Dermis microvascular lymphatic vessel endothelial cell (primary cell): Measurements from ENCODE around the gene CCDC71. TPM values are rescaled to one million over a fixed set of nuclear protein-coding genes. Genes with fewer than 3 reads are reported as not detected.
A peak's percentile ranks its signal among the peaks of the same experiment; 100 is the strongest.

Source experiments
- DNase-seq, 2 donors: peaks; one replicate each; pipeline versions ENCODE4 v3.0.0 to v3.0.0-alpha.2; 2010; ENCODE audit warnings: low read depth in 2 of 2
- total RNA-seq: library from RNA; depleted of rRNA; stranded (reverse); fragments of >200 nt; gene quantifications from 2 replicates; pipeline ENCODE4 v1.2.1, GENCODE V29; 2014

Gene CCDC71
- total RNA-seq, 1 donor from 2014 or later = 11.8 TPM

DNA sequence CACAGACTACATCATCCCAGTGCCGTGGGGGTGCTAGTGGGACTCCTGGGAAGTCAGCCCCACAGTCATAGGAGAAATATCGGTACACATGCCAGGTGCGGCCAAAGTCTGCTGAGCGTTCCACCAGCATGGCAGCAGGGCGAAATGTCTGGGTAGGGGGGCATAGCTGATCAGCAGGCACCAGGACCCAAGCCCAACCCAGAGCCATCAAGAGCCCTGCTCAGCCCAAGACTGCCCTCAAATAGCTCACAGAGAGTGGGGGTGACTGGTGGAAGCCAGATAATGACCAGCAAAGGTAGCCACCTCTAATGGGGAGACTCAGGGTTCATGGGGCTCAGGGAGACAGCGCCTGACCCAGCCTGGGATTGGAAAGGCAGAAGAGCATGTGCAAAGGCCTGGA, 34.6 kb downstream of the CCDC71 start:
- DNase-seq = no peak

DNA sequence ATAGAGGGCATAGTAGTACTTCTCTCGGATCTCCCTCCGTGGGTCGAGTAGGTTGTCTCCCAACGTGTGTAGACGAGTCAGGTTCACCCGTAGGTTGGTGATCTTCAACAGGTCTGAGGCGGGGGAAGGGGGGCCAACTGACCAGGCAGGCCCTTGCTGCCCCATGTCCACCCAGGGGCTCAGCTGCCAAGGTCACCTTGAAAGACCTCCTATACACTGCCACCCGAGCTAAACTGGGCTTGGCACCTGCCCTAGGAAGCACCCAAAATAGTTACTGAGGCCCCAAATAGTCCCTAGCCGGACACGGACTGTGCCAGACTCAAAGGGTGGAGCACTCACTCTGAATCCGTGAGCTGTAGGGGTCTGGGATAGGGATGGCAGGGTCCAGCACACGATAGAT, 35.1 kb downstream of the CCDC71 start:
- no peak for DNase-seq

DNA sequence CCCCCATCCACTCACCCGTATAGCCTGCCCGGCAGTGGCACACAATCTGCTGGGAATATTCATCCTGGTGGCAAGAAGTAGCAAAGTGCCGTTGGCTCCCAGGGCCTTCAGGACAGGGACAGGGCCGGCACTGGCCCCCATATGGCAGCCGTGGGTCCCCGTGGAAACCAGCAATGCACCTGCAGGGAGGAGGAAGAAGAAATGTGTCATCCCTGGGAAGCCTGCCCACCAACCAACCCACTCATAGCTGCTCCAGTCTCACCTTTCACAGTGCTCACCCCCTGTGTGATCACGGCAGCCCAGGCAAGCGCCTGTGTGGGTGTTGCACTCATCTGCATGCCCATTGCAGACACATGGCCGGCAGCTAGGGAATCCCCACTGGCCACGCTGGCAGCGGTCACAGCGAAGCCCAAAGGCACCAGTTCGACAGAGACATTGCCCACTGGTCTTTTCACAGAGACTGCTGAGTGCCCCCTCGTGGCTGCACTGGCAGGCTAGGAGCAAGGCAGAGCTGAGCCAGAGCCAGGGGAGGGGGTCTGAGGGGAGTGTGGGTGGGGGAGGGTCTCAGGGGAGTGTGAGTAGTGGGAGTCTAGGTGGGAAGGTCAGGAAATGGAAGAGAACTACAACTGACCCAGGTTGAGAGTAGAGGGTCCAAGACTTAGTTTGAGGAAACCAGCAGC, 41.0 kb downstream of the CCDC71 start:
- no peak for DNase-seq

DNA sequence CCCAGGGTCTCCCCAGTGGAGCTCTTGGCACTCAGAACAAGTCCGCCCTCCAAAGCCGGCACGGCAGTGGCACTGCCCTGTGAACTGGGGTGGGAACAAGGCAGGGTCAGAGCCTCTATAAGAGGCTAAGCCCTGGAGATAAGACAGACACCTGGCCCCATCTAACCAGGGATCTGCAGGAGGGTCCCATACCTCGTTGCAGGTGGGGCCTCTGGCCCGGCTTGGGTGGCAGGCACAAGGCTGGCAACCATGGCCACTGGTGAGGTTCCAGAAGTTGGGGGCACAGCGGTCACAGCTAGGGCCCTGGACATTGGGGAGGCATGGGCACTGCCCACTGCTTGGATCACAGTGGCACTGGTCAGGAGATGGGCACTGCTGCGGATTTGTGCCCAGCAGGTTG, 41.9 kb downstream of the CCDC71 start:
- DNase-seq = no peak

DNA sequence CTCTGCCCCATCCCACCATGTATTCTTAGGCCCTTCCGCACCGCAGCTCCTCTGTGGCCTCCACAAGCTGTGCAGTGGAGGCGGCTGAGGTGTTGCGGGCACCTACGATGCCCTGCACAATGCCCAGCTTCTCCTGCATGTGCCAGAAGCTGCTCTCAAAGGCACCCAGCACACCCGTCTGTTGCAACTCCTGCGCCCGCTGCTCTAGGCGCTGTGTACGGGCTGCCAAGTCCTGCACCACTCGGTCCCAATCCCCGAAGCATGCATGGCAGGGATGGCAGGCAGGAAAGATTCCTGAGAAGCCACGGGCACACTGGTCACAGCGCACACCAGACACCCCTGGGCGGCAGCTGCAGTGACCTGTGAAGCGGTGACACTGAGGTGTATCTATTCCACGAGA, 42.4 kb downstream of the CCDC71 start:
- DNase-seq = no peak

DNA sequence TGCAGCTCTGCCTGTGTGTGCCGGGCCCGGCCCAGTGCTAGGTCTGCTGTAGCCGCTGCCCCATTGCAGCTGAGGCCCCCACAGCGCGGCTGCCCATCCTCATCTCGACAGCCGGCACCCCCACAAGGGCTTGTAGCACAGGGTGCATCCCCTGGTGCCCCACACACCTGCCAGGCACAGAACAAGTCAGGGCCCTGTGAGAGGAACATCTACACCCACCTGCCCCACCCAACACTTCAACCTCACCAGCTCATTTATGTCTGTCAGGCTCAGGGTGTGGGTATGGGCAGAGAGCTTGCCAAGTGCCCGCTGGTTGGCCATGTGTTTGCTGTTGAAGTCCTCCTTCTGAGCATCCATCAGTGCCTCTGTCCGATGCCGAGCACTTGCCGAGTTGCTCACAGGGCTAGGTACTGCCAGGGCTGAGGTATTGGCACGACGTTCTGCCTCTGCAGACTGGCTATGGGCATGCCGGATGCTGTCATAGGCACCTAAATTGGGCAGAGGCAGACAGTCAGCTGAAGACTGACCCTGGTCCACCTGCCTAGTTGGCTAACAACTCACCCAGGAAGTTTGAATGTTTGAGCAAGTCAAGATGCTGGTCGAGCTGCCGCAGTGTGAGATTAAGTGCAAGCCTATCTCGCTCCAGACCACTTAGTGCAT, 43.1 kb downstream of the CCDC71 start:
- no peak for DNase-seq

DNA sequence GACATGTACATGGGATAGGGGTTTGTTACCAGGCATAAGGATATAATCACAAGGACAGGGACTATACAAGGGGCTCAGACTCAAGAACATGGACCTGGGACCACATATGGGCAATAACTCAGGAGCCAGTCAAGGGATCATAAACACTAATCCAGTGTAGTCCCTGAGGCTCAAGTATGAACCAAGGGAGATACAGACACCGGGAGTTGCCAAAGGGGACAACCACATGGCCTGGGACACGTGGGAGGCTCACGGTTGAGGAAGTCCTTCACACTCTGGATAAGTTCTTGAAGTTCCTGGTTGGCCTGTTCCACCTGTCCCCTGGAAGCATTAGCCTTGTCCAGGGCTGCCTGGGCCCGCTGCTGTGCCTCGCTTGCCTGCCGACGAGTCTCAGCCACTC, 43.7 kb downstream of the CCDC71 start:
- no peak for DNase-seq

DNA sequence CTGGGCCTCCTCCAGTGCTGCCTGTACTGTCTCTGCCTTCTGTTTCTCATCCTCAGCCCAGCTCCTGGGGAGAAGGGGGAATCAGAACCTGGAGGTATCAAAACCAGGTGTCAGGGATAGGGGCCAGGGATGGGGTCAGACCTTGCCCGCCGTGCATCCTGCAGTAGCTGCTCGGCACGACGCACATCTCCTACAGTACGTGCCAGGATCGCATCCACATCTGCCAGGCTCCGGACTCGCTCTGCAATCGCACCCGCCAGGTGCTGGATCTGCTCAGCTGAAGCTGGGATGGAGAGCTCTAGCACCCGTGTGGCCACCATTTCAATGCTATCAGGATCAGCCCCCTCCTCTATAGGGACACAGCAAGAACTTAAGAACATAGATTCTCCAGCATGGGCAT, 44.1 kb downstream of the CCDC71 start:
- DNase-seq = no peak

DNA sequence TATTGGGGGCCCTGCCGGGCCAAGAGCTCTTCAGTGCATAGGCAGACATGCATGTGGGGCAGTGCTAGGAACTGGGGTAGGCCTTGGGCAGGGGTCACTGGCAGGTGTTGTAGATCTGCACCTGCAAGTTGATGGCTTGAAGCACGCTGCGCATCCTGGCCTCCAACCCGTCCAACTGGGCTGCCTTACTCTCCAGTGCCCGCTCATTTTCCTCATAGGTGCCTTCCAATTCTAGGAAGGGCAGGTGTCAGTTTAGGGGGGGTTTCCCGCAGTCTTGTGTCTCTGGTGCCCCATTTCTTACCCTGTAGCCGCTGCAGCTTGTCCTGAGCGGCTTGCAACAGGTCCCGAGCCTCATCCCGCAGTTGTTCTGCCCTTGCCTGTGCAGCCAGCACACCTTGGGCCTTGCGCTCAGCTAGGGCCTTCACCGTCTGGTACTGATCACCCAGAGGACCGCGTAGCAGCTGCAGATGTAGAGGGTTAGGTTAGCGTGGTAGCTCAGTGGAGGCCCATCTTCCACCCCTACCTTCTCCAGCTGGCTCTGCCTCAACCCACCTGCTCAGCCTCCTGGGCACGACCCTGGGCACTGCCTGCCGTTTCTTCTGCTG, 44.9 kb downstream of the CCDC71 start:
- DNase-seq = no peak

DNA sequence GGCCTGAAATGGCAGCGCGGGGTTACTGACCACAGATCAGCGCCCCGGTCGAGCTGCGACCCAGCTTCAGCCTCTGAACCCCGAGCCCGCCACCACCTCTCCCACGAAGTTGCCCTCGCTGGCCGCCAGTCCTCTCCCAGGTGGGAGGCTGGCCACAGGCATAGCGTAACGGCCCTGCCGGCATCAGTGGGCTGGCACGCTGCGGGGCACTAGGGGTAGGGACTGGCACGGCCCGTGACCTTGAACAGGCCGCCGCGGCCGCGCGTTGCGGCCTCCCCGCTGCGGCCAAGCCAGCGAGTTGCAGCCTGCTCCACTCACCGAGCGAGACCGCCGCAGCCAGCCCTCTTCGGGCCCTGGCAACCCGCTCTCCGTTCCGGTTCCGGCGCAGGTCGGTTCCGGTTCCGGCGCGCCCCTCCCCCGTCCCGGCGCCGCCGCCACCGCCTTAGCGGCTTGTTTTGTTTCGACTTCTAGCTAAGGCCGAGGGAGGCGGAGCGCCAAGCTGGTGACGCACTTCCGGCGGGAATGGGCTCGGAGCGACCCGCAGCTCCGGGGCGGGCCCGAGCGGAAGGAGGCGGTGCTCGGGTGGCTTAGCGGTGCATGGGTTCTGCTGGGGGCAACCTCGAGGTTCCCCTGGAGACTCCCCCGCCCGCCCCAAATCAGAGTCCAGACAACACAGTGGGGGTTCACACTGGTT, 45.5 kb downstream of the CCDC71 start, which contains the start of gene USP19:
TSS of gene USP19 (minus strand) at position 386 of the 694 bp plus-strand sequence. CDS start 1,678 bp downstream, outside the sequence.
- peak; percentile 84 to 92 for DNase-seq

DNA sequence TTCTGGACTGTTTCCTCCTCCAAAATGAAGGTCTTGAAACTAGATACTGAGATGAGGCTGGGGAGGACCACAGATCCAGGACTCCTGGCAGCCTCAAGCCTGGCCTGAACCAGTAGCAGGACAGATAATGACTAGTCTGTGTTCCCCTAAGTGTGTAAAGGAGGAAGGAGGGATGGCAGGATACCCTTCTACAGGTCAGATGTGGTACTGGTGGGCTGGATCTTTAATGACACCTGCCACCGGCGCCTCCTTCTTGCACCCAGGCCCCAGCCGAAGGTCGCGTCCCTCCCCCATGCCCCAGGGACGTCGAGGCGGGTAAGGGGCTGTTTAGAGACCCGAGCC, 46.1 kb downstream of the CCDC71 start:
- DNase-seq = no peak

DNA sequence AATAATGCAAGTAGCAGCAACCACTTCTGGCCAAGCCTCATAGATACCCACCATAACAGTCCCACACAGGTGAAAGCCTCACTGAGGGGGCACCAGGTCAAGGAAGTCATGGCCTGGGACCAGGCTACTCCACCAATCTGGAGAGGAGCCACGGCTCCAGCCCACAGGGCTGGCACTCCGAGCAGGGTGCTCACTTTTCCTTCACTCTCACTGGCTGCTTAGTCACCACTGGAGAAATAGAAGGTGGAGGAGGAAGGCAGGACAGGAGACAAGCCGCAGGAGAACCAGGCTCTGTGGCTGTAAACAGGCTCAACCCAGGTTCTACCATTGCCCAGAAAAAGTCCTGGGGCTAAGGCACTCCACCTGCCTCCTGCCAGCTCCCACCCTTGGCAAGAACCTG, 46.7 kb downstream of the CCDC71 start:
- DNase-seq = no peak

DNA sequence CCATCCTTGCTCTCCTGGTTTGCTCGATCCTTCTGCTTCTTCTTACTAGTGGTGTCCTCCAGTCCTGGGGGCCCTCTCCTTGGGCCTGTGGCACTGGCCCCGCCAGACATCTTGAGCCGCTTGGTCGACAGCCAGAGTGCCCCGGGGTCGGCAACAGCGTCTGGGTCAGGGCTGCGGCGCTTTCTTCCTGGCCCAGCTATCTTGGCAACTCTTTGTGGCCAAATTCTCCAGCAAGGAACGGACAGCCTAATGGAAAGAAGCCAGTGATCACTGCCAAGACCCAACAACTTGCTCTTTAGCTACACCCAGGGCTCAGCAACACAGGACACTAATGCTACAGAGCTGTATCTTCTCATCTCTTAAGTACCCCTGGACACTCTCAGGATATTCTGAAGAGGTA, 47.1 kb downstream of the CCDC71 start:
- DNase-seq = no peak

Other genes with a start within 250 kb of the CCDC71 start
- 54.7 and 74.6 TPM in 2 replicates for gene ARIH2, start 247.5 kb downstream of the CCDC71 start, total RNA-seq
- gene P4HTM, start 176.1 kb downstream of the CCDC71 start, total RNA-seq = 4.5 and 4.7 TPM in 2 replicates
- 72.4 and 108 TPM in 2 replicates for gene WDR6, start 158.9 kb downstream of the CCDC71 start, total RNA-seq
- gene DALRD3, start 147.8 kb downstream of the CCDC71 start, total RNA-seq = 31.6 and 38.6 TPM in 2 replicates
- gene NDUFAF3, start 144.2 kb downstream of the CCDC71 start, total RNA-seq = 52.9 and 76.2 TPM in 2 replicates
- 249 and 328 TPM in 2 replicates for gene IMPDH2, start 136.9 kb downstream of the CCDC71 start, total RNA-seq
- 52.0 and 54.0 TPM in 2 replicates for gene QRICH1, start 72.3 kb downstream of the CCDC71 start, total RNA-seq
- gene QARS1, start 61.6 kb downstream of the CCDC71 start, total RNA-seq = 339 and 536 TPM in 2 replicates
- gene USP19, start 45.5 kb downstream of the CCDC71 start, total RNA-seq = 30.4 and 41.0 TPM in 2 replicates
- gene LAMB2, start 33.3 kb downstream of the CCDC71 start, total RNA-seq = 657 and 1,145 TPM in 2 replicates
- gene KLHDC8B, start 5.3 kb upstream of the CCDC71 start, total RNA-seq = 47.4 and 78.3 TPM in 2 replicates
- gene C3orf62, start 110.9 kb upstream of the CCDC71 start, total RNA-seq = 1.3 and 3.7 TPM in 2 replicates
- 20.4 and 26.9 TPM in 2 replicates for gene USP4, start 173.7 kb upstream of the CCDC71 start, total RNA-seq
- gene GPX1, start 192.0 kb upstream of the CCDC71 start, total RNA-seq = 512 and 672 TPM in 2 replicates
- gene RHOA, start 245.6 kb upstream of the CCDC71 start, total RNA-seq = 572 and 586 TPM in 2 replicates
- 13.1 and 22.6 TPM in 2 replicates for gene TCTA, start 246.1 kb upstream of the CCDC71 start, total RNA-seq